T-helper 2 cell (primary cell): ENCODE results near the gene POLR1F.

Experiments used
- DNase-seq, 5 experiments: peaks; one replicate each; pipeline versions ENCODE4 v3.0.0 to v3.0.0-alpha.2; 2012 to 2022

Gene POLR1F

DNA sequence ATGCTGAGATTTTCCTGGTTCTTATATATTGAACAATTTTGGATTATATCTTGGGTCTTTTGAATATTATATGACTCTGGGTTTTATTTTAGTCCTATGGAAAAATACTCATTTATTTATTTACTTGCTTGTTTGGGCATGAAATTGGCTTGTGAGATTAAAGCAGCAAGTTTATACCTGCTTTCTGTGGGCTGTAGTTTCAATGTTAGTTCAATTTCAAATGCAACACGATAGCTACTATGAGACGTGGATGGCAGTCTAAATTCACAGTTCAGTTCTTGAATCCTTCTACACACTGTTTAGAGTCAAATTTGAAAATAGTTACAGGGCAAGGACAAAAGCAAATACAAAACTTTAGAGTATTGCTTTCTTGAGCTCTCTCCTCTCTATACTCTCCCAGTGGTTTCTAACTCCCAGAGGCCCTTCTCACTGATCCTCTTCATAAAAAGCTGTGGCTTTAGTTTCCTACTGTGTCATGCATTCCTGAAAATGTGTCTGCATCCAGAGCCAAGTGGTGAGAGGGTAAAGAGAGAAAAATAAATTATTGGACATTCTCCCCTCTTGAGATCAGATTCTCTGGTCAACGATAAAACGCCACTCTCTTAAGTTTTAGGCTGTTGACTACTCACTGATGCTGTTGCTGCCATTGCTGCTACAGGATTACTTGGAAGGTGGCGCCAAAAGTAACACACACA, 34.4 kb downstream of the POLR1F start:
- DNase-seq: no peak

- DNase-seq: no peak
Measured at GRCh38 chr7:19670806-19671205, 38.0 kb downstream of the POLR1F start.

- peak in 2 of 5 experiments; percentile 0 to 47 for DNase-seq
Measured at GRCh38 chr7:19665399-19666008, 43.3 kb downstream of the POLR1F start.

DNA sequence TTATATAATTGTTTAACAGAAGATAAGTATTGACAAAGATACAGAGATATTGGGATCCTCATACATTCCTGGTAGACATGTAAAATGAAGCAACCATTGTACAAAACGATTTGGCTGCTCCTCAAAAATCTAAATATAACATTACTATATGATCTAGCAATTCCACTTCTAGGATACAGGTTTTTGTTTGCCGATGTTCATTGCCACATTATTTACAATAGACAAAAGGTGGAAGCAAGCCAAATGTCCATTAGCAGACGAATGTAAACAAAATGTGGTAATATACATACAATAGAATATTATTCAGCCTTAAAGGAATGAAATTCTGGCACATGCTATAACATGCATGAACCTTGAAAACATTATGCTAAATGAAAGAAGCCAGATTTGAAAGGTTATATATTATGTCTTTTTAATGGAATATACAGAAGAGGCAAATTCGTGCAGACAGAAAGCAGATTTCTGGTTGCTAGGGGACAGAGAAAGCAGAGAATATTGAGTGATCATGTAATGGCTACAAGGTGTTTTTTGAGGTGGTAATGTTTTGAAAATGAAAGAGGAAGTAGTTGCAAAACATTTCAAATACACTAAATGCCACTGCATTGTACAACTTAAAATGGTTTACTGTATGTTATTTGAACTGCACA, 44.9 kb downstream of the POLR1F start:
- peak in 1 of 5 experiments; percentile 41 for DNase-seq

GRCh38 chr7:19648791-19649190, 60.0 kb downstream of the POLR1F start:
- no peak for DNase-seq
